Right lobe of liver (tissue), 4 donors: ENCODE data around the gene KIAA1586.
"Not testable (repeated sequence)": the region's sequence is repeated elsewhere in the genome, so short reads cannot be mapped to it uniquely, and the experiment has no call there.

ENCODE experiments used
- POLR2A ChIP-seq: fragments of 450-650 bp; IDR thresholded peaks from one replicate; pipeline ENCODE4 v1.6.1; 2017; ENCODE audit warnings: antibody characterized with exemption, mild to moderate bottlenecking
- TF ChIP-seq, protein P1 (sequence below), 4 donors: fragments of 200-600 bp in 3 of 4; fragments of 450-650 bp in 1 of 4; IDR thresholded peaks; one replicate each; pipeline versions ENCODE4 v1.5.1 to v1.8.0; 2016 to 2022; ENCODE audit warnings: antibody characterized with exemption in 4 of 4, mild to moderate bottlenecking in 2 of 4
- donor health status: DM: no; HTN: no; CAD: no.
- donor health status: DM: no; HTN: no; CAD: no.
- donor health status: DM: no; HTN: yes; CAD: no.

DNA sequence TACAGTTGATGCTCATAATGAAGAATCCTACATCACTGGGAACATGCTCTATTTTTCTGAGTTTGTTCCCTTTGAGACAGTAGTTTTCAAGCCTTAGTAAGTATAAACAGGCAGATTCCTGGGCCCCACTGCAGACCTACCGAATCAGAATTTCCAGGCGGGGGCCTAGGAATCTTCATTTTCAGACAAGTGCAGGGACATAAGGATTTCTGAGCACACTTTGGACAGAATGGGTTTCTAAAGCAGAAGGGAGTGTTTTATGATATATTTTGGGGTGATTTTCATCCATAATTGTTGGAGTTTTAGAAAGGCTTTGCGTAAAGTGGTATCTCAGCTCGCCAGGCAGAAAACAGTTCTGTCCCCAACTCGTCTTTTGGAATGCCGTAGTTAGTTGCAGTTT is 1.4 kb downstream of the KIAA1586 start:
- TF ChIP-seq, protein P1, sequence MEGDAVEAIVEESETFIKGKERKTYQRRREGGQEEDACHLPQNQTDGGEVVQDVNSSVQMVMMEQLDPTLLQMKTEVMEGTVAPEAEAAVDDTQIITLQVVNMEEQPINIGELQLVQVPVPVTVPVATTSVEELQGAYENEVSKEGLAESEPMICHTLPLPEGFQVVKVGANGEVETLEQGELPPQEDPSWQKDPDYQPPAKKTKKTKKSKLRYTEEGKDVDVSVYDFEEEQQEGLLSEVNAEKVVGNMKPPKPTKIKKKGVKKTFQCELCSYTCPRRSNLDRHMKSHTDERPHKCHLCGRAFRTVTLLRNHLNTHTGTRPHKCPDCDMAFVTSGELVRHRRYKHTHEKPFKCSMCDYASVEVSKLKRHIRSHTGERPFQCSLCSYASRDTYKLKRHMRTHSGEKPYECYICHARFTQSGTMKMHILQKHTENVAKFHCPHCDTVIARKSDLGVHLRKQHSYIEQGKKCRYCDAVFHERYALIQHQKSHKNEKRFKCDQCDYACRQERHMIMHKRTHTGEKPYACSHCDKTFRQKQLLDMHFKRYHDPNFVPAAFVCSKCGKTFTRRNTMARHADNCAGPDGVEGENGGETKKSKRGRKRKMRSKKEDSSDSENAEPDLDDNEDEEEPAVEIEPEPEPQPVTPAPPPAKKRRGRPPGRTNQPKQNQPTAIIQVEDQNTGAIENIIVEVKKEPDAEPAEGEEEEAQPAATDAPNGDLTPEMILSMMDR (IDR thresholded peaks at IDR 0.05), result not testable (repeated sequence)
- TF ChIP-seq POLR2A, result not testable (repeated sequence)
